Gastrocnemius medialis (tissue), 4 donors: ENCODE data around the gene POC1A.

Source experiments
- CTCF ChIP-seq, 5 experiments: fragments of 450-650 bp in 3 of 5; fragments of 200-600 bp in 2 of 5; sonication (generic) in 2 of 5; IDR thresholded peaks in 4 of 5; conservative IDR thresholded peaks in 1 of 5; 1 replicate in 4 of 5; 2 replicates in 1 of 5; pipeline ENCODE4 v1.5.1; 2016 to 2019; ENCODE audit warnings: antibody characterized with exemption in 5 of 5, mild to moderate bottlenecking in 3 of 5, moderate library complexity in 3 of 5
- POLR2A ChIP-seq, 2 donors: fragments of 450-650 bp; IDR thresholded peaks; one replicate each; pipeline ENCODE4 v1.6.1; 2017; ENCODE audit warnings: antibody characterized with exemption in 2 of 2, mild to moderate bottlenecking in 2 of 2, moderate library complexity in 2 of 2

- TF ChIP-seq CTCF (IDR thresholded peaks at IDR 0.05 in 4 of 5, conservative IDR thresholded peaks at IDR 0.05 in 1 of 5) (no peak), POLR2A (IDR thresholded peaks at IDR 0.05) (no peak)
Observed at GRCh38 chr3:52097851-52098507, 56.2 kb downstream of the POC1A start.
